GM21825 (cell line): ENCODE results near the gene PLXNB2.

Source experiments
- ATAC-seq: cut with Tn5 transposase; IDR thresholded peaks from one replicate; pipeline ENCODE4 v1.9.1; 2021; ENCODE audit warnings: mild to moderate bottlenecking, moderate library complexity; ENCODE audit not compliant: unreplicated experiment

The PLXNB2 gene

DNA sequence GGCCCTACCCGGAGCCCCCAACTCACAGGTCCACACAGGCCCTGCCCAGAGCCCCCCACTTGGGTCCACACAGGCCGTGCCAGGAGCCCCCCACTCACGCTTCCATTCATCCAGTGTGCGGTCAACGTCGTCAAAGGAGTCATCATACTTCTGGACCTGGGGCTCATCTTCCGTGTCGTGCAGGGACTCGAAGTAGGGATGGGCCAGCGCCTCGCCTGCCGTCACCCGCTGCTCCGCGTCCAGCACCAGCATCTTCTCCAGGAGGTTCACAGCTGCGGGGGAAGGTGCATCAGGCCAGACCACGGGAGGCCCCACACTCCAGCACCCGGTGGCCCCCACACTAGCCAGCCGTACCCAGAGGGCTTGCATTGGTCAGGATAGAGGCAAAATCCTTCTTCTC is 52.3 kb downstream of the PLXNB2 start:
- no peak for ATAC-seq

DNA sequence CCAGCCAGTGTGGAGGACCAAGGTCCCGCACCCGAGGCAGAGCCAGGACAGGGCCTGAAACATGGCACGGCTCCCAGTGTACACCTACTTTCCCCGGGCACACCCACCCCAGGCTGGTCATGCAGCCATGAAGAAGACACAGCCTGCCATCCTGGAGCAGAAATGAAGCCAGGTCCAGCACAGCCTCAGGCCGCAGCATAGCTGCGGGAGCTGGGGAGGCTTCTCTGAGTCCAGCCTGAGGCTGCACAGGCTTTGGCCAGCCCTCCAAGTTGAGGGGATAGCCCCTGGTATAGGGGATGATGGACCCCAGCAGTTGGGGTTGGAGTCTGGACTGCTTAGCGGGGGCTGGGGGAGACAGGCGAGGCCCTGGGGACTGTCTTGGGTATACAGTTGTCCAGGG is 53.5 kb downstream of the PLXNB2 start:
- ATAC-seq = no peak

DNA sequence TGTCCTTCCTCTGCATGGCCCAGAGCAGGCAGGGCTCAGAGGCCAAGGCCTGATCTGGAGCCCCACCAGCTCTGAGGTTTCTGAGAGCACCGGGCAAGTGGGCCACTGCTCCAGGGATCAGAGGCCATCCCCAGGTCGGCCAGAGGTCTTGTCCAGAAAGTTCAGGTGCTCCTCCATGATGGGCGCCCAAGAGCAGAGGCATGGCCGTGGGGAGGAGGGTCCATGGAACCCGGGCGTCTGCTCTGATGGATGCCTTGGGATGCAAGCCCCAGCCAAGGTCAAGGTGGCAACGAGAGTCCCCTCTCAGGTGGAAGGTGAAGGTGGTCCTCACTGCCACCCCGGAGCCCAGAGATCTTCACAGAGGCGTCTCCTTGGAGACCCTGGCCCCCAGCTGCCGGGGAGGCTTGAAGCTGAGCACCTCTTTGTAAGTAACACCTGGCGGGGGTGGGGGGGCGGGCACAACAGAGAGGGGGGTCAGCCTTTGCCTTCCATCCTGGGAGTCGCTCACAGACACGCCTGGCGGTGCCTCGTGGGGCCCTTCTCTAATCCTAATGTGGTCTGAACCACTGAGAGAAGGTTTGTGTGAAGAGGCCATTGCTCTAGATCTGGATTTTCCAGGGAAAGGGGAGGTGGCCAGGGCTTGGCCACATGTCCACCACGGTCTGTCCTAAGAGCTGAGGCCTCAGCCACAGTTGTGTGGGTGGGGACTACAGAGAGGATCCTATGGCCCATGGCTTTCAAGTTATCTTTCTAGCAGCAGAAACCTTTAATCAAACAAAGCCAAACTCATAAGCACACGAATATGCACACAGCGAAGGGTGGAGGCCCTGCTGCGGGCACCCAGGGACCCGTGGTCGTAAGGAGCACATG is 54.2 kb downstream of the PLXNB2 start:
- no peak for ATAC-seq

DNA sequence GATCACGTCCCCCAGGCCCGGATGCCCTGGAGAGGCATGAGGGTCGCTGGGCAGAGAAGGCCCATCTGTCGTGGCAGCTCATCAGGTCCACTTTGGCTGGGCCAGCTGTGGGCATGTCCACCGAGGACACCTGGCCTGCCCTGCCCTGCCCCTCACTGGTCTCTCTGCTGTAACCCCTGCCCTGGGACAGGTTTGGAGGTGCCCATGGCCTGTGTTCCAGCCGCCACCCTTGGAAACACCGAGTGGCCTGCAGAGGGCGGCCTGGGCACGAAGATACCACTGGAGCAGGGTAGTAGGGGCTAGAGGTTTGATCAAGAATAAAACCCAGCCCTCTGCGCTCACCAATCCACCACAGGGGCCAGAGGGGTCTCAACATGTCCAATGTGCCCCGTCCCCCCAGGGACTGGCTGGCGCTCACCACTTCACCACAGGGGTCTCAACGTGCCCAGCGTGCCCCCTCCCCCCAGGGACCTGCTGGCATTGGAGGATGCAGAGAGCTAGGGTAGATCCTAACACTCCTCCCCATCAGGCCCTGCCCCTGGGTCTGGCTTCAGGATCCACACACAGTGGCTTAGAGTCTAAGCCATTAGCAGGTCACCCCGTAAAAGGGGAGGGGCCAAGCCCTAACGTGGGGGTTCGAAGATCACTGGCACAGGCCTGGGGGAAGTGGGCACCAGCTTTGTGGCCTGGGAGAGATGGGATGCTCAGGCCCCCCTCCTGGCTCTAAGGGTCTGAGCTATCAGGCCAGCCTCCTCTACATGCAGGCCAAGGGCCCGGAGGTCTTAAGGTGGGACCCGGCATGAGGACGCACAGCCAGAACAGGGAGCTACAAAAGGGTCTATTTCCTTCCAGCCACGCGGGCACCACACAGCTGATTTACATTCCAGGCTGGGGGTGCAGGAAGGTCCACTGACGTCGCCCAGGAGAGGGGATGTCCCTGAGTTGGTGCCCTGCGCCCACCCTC is 55.1 kb downstream of the PLXNB2 start:
- no peak for ATAC-seq

DNA sequence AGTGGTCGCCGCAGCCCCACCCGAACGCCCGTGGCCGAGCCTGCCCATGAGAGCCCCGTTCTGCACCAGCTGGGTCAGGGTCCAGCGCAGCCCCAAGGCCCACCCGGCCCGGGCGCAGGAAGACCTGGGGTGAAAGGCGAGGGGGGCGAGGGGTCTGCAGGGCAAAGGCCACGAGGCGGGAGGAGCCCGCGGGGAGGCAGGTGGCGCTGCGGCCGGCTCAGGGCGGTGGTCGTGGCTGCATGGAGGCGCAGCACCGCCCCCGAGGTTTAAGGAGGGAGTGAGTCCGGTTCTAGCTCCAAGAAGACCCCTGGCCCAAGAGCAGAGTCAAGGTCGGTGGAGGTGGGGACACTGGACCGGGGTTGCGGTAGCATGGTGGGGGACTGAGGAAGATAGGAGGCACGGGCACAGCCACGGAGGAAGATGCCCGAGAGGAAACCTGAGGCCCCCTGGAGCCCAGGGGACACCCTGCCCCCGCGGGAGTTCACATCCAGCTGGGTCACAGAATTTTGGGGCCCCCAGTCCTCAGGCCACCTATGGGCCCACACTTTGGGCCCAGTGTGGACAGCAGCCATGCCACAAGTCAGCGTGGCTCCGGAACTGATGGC is 55.9 kb downstream of the PLXNB2 start:
- ATAC-seq = peak; percentile 6

DNA sequence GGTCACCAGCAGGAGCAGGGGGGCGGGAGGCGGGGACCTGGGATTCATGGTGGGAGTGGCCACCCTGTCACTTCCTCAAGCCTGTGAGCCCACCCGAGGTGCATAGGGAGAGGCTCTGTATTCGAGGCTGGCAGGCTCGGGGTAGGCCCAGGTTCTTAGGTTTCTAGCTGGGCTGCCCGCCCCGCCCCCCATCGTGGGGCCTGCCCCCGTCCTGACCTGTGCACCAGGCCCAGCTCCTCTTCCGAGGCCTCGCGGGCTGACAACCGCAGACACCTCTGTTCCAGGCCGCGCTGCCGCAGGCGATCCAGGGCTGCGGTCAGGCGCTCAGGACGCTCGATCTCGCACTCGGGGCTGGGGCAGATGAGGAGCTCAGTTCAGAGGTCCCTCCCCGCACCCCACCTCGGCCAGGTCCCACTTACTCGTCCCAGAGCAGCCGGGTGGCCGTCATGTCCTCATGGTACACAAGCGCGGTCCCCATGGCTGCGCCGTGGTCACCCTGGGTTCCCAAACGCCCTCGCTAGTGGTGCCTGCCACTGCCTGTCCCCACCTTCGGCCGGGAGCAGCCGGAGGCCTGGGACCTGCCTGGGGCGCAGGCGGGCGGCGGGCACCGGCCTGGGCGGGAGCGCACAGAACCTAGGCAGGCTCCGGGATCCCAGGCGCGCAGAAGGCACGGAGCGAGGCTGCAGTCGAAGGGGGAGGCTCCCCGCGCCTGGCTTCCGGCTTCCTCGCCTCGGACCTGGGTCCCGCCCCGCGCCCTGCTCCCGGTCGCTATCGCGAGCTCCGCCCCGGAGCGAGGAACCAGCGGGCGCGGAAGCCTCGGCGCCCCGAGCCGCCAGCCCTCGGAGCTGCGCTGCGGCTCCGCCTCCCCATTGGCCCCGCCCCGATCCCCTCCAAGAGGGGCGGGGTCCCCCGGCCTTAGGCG is 56.6 kb downstream of the PLXNB2 start, which contains the start of gene HDAC10:
HDAC10 (minus strand) TSS at position 711 of the 922 bp plus-strand sequence; CDS start at position 478, 233 bp downstream.
- ATAC-seq = peak; percentile 51

DNA sequence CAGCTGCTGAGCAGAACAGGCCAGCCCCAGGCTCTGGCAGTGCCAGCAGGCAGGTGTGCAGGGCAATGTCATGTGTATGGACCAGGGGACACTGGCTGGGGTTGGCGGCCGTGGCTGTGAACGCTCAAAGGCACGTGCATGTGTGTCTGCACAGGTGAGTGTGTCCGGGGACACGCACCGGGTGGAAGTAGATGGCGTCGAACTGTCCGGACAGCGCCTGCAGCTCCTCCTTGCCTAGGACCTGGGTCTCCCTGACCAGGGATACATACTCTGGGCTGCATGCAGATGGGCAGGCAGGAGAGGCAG is 57.2 kb downstream of the PLXNB2 start:
- no peak for ATAC-seq

DNA sequence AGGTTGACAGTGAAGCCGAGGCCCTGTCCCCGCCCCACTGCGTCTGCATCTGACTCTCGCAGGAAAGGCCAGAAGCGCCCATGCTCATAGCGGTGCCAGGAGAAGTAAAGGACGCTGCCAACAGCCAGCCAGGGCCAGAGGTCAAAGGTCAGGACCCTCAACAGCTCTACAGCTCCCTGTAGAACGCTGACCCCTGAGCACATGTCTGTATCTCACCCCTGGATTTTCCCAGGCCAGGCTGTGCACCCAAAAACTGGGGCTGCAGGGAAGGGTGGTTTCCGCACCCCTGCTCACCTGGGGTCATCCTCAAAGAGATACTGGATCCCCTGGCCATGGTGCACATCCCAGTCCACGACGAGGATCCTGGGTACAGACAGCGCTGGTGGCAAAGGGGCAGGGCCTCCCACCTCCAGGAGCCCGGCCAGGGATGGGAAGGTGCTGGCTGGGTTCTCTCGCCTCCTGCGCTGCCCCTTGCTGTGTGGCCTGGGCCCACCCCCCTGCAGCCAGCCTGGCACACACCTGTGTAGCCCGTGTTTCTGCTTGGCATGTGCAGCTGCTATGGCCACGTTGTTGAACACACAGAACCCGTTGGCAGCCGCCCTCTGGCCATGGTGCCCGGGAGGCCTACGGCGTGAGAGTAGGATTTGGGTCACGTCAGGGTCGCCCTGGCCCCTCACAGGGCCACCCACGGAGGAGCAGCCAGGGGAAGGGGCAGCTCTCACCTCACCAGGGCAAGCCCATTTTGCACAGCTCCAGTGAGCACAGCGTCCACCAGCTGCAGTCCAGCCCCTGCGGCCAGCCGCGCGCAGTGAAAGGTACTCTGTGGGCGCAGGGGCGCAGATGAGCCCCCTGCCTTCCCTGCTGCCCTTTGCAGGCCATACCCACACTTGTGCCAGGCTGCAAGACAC is 57.9 kb downstream of the PLXNB2 start:
- no peak for ATAC-seq

DNA sequence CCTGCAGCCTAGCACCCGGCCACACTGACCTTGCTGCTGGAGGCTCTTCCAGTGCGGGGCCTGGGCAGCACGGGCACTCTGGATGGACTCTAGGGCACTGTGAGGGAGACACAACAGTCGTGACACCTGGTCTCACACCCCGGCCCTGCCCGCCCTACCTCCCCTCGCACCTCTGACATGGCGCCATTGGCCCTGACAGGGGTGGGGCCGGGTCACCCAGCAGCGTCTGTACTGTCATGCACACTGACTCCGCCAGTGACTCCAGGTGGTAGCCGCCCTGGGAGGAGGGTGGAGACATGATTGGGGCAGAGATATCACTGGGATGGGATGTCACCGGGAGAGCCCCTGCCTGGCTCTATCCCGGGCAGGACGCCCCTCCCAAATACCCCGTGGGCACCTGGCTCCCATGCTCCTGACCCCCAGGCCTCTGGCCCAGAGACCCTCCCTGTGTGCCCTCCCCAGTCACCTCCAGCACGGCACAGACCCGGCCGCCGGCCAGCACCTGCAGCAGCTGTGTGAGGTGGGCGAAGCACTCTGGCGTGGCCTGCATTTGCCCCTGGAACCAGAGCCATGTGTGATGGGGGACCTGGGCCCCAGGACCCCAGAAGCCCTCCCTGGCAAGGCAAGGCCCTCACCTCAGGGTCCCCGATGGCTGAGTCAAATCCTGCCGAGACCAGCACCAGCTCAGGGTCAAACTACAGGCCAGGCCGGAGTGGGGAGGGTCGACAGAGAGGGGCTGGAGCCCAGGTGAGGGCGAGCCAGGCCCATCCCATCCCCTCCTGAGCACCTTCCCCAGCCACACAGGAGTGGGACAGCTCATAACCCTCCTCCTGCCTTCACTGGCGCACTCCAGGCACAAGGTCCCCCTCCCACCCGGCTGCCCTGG is 59.0 kb downstream of the PLXNB2 start:
- no peak for ATAC-seq

DNA sequence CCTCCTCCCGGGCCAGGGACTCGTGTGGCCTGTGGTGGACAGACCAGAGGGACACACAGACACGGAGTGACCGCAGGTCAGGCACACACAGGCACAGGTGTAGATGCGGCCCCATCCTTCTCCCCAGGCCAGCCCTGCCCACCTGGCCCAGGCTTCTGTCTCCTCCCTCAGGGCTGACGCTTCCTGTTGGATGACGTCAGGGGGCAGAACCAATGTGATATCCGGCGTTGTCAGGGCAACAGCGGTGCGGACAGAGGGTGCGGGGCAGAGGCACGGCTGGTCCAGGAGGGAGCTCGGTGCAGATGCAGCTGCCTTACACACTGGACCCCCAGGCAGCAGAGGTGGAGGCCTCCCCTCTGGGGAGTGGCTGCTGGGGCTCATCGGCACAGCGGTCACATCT is 59.7 kb downstream of the PLXNB2 start:
- ATAC-seq = no peak

DNA sequence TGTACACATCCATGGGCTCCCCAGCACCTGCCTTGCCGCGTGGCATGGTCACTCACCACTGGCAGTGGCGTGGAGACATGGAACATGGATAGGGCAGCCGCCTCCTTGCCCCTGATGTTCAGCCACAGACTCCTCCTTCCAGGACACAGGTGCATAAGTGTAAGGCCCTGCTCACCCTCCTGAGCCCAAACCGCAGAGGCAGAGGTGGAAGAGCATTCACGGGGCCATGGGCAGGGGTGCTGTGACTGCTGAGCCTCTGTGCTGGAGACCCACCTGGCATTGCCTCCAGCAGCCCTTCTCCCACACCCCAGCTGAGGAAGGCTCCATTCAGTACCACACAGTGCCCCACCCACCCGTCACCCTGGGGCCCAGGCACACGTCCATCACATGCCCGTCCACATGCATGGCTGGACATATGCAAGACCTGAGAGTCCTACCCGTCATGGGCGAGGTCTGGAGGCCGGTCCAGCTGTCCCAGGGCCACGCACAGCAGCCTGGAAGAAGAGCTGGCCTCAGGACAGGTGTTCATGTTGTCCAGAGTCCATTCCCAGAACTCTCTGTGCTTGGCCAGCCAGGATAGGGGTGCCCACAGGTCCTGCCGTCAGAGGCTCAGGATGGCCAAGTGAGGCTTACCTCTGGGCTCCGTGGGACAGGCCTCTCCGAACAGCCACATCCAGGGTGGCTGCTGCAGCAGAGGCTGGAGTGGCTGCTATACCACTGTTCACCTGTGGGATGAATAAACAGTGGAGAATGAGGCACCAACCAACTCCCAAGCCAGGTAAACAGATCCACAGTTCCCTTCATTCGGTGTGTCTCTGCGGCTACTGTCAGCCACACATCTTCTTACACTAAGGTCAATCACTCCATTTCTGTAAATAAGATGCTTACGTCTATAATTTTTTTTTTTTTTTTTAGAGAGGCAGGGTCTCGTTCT is 60.9 kb downstream of the PLXNB2 start:
- no peak for ATAC-seq

DNA sequence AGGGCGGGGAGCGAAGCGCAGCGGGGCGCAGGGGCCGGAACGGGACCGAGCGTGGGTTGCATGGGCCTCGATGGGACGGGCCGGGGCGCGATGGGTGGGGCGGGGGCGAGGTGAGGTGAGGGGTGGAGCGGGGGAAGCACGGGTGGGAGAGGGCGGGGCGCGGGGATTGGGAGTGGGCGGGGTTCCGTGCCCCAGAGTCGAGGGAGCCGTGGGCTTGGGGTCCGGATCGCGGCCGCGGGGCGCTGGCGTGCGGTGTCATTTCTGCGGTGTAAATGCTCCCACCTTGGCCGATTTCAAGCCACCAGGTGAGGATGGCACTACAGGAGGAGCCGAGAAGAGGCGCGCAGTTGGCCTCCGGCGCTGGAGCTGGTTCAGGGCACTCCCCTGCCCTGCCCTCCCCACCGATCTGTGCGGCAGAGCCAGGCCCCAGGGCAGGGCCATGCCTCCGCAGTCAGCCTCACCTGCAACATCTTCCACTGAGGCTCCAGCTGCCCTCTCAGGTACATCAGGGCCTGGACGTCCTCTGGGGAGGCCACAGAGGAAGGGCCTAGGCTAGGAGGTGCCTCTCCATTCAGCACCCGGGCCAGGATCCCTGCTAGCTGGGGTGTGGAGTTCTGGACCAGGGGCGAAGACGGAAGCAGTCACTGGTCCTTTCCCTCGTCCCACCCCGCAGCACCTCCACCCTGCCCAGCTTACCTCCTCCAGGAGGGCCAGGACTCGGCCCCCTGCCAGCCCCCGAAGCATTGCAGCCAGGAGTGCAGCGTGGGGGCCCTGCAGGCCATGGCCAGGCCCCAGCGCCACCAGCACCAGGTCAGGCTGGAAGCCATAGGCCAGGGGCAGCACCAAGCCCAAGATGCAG is 62.0 kb downstream of the PLXNB2 start:
- ATAC-seq = no peak

DNA sequence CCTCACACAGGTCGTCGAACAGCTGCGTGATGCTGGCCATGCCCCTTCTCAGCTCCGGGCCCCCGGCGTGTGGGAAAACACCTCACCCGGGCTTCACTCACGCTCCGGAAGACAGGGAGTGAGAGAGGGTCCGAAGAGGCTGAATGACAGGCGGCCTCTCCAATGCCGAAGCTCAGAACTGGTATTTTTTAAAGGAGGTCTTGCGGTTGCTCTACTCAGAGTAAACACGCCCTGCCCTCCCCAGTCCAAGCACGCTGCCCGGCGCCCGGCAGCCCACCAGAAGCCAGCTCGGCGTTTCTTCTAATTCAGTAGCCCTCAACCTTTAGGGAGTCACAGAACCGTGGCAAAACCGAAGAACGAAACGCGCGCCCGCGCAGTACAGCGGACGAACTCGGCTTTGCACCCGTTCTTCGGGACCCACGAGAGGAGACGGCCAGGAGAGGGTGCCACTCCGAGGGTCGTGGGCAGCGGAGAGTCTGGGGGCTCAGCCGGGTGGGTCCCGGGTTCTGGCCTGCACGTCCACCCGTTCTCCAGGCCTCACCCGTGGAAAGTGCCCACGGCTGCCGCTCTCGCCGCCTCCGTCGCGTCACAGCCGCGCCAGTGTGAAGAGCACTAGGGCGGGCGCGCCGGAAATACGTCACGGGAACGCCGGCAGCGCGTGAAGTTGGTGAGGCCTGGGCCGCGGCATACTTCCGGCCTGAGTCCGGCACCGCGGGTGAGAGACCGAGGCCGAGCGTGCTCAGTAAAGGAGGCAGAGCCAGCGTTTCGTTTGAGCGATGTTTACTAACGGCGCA is 62.8 kb downstream of the PLXNB2 start, which contains the start of gene TUBGCP6:
TUBGCP6 (minus strand) TSS at position 604 of the 794 bp plus-strand sequence; CDS start at position 40, 564 bp downstream.
- ATAC-seq = peak; percentile 55

DNA sequence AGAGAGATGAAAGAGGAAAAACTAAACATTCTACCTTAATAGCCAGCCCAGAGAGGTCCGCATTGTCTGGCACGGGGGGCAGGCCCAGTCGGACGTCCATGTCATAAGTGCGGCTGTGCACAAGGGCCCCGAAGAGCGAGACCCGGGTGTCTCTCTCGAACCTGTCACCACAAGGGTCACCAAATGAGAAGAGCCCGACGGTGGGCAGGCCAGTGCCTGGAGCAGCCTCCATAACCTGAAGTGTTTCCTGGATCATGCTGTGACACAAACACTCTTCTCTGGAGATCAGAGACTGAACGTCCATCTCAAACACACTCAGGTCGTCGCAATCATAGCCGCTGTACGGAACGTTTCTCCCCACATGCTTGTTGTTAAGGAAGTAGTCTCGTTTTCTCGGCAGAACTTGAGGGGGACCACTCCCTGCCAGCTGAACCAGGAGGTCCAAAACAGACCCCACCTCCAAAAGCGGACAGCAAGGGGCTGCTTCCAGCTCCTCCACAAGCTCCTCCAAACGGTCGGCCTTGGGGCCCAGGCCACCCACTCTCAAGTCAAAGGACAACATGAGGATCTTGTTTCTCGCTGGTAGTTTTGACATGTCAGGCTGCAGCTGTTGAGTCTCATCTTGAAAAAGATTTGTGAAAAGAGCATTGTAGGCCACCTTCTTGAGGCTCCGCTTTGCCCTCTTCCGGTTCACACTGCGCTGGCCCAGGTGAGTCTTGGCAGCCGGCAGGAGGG is 63.6 kb downstream of the PLXNB2 start:
- peak; percentile 1 for ATAC-seq
